GF-D8 (cell line): ENCODE measurements around the gene PLIN5.

Source experiments
- DNase-seq: peaks from one replicate; lab custom pipeline; 2025; lab: John Stamatoyannopoulos, UW

Gene PLIN5

DNA sequence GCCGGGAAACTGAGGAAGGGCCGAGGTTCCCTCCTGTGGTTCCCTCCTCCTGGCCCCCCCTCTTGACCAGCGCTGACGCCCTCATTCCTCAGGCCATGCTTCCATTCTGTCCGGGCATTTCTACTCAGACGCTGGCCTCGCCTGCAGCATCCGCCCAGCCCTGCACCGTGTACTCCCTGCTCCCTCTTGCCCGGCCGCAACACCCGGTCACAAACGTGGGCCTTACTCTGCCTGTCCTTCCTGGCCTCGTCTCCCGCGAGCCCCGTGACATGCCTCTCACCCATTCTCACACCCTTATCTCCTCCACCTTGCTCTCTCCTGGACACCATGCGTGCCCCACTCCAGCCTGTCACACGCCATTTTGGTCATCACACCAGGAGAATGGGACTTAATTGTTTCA lies 51.6 kb downstream of the PLIN5 start:
- no peak for DNase-seq

DNA sequence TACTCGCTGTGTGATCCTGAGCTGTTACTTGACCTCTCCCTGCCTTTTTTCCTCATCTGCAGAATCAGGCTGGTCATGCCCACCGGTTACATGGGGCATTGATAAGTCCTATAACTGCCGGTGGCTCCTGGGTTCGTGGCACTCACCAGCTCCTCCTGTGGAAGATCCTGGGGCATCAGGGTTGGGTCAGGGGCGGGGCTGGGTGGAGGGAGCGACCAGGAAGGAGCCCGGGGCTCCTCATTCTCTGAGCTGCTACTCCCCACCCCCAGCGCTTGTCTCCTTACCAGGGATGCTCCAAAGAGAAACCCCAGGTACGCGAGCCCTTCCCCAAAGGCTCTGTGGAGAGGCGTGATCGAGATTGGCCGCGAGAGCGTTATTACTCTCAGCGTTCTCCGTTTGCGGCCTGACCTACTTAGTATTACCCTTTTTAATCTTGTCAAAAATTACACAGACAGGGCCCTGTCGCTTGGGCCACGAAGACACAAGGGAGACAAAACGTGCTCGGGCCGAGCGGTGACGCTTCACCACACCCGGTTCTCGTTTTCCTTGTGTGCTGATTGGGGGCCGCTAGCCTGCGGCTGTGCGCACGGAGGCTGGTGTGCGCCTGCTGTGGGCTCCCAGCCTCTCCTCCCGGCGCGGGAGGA lies 52.2 kb downstream of the PLIN5 start:
- no peak for DNase-seq

DNA sequence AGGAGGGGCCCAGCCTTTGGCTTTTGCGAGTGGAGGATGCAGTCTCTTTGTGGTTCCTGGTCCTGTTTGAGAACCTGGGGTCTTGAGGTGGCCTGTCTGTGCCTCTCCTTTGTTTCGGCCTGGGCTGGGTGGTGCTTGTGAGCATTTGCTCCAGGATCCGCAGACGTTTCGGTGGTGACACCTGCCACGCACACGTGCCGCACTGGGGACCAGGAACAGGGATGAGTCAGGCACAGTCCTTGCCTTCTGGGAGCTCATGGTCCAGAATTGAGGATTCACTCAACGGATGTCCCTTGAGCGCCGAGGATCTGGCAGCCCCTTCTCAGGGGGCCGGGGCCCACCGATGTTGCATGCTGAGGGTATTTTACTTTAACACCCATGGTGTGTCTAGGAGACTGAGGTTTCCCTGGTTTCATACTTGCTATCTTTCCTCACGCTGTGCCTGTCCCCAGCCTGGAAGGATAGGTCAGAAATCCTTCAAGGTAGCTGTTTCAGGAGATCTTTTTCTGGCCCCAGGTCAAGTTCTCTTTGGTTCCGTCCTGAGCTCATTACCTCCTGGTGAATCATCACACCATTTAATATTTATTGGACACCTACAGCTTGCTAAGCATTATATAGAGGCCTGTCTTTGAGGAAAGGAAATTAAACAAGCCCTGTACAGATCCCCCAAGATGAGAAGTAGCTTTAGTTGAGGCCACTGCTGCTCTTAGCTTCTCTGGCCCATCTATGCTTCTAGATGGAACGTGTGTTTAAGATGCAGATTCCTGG lies 57.8 kb downstream of the PLIN5 start:
- DNase-seq, result no peak

DNA sequence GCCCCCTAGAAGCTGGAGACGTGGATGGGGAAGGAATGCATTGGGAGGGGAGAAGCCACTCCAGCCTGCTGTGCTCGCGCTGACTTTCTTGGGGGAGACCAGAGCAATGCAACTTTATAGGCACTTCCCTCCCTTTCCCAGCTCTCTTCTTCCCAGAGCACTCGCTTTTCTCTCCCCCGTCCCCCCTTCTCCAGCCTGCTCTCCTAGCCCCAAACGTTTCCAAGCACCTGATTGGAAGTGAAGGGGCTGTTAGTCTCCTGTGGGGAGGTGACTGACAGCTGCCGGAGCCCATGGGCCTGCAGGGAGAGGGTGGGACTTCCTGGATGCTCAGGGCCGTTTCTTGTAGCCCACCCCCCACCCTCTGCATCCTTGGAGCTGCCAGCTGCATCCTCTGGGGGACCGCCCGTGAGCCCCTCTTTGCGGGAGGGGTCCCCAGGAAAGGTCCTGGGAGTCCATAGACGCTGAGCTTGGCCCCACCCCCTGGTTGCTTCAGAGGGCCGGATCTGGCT lies 60.5 kb downstream of the PLIN5 start:
- DNase-seq, result no peak

DNA sequence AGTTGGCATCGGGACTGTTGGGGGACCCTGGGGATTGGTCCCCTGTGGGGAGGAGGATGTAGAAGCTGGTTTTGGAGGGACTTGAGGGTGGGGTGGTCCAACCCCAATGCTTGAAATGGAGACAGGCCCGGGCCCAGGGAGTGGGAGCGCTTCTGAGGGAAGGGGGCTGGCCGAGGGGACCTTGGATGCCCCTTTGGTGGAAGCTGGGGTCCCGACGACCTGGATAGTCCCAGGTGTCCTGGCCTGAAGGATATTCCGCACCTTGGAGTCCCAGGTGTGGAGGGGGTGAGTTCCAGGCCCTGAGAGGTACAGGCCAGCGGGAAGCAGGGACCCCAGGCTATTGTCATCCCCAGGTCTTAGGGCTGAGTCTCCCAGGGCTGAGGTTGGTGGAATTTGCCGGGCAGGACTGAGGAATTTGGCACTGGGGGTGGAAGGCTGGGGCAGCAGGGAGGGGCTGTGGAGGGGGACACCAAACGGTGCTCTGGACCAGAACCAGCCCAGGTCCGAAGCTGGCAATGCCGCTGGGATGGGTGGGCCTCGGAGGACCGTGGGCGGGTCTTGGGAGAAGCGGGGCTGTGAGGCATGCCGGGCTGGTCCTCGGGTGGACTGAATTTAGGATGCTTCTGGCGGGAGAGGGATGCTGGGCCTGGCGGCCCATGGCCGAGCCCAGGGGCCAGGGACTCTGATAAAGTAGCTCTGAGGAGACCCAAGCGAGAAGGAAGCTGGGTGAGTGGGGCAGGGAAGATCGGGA lies 61.1 kb downstream of the PLIN5 start:
- no peak for DNase-seq

DNA sequence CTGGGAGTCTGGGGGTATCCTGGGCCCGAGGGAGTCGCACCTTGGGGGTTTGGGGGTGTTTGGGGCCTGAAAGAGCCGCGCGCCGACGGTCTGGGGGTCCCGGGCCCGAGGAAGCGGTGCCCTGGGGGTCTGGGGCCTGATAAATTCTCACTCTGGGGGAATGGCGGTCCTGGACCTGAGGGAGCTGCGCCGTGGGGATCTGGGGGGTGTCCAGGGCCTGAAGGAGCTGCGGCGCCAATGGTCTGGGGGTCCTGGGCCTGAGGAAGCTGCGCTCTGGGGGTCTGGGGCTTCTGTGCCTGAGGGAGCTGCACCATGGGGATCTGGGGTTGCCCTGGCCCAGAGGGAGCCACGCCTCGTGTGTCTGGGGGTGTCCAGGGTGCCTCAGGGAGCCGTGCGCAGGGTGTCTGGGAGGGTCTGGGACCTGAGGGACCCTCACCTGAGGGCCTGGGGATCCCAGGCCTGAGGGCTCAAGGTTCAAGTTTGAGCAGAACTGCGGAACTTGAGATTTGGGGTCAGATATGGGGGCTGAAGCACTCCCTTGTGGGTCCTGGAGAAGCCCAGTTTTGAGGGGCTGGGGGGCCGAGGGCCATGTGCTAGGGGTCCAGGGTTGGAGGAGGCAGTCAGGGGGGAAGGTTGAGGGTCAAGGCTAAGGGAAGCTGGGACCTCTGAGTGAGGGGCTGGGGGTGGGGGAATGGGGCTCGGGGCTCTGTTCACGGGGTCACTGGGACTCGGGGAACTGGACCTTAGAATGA lies 61.8 kb downstream of the PLIN5 start:
- DNase-seq, result no peak
